Gastroesophageal sphincter (tissue), 4 donors: ENCODE data around the gene UPP2. TPM values are rescaled to one million over a fixed set of nuclear protein-coding genes. Genes with fewer than 3 reads are reported as not detected.

Source experiments
- ATAC-seq: fragments of 150-250 bp; one replicate; pipeline ENCODE4 v1.9.1; 2016; ENCODE audit warnings: mild to moderate bottlenecking, moderate library complexity
- H3K27ac ChIP-seq, 4 donors: fragments of 200-600 bp; sonication (generic) in 3 of 4; 1 replicate in 3 of 4; 2 replicates in 1 of 4; pipeline ENCODE4 v1.5.1; 2016 to 2019
- H3K27me3 ChIP-seq: fragments of 200-600 bp; sonication (generic); one replicate; pipeline ENCODE4 v1.5.1; 2019
- H3K36me3 ChIP-seq, 2 donors: fragments of 200-600 bp; sonication (generic); one replicate each; pipeline ENCODE4 v1.5.1; 2019; ENCODE audit warnings: control low read depth in 1 of 2
- H3K4me1 ChIP-seq, 3 donors: fragments of 200-600 bp; sonication (generic); 1 replicate in 2 of 3; 2 replicates in 1 of 3; pipeline ENCODE4 v1.5.1; 2016 to 2019; ENCODE audit warnings: control low read depth in 2 of 3
- H3K4me3 ChIP-seq, 2 donors: fragments of 200-600 bp; sonication (generic); one replicate each; pipeline ENCODE4 v1.5.1; 2019; ENCODE audit warnings: mild to moderate bottlenecking in 1 of 2, moderate library complexity in 1 of 2
- H3K9me3 ChIP-seq, 3 donors: fragments of 200-600 bp; sonication (generic); one replicate each; pipeline ENCODE4 v1.5.1; 2017 to 2019; ENCODE audit warnings: control low read depth in 2 of 3
- EP300 ChIP-seq: sonication (generic); formaldehyde crosslinking; IDR thresholded peaks from one replicate; pipeline ENCODE4 v1.6.1; 2017; ENCODE audit warnings: antibody characterized with exemption, mild to moderate bottlenecking
- POLR2A ChIP-seq, 2 donors: fragments of 450-650 bp; IDR thresholded peaks; one replicate each; pipeline ENCODE4 v1.6.1; 2017; ENCODE audit warnings: antibody characterized with exemption in 2 of 2, mild to moderate bottlenecking in 2 of 2, moderate library complexity in 1 of 2
- POLR2AphosphoS5 ChIP-seq: sonication (generic); formaldehyde crosslinking; IDR thresholded peaks from one replicate; pipeline ENCODE4 v1.6.1; 2017; ENCODE audit warnings: antibody characterized with exemption
- WGBS, 2 donors: methylation state at CpG; one replicate each; pipeline ENCODE4 v1.1.5; 2018; ENCODE audit warnings: low coverage in 1 of 2; 5-methylcytosine and 5-hydroxymethylcytosine counted together
- total RNA-seq, 4 donors: library from RNA; depleted of rRNA; stranded (reverse); fragments of >200 nt; gene quantifications; one replicate each; pipeline ENCODE4 v1.1.0, GENCODE V29; 2016
- TF ChIP-seq, protein P1 (sequence below), 4 experiments: fragments of 200-600 bp in 2 of 4; fragments of 450-650 bp in 2 of 4; sonication (generic) in 1 of 4; IDR thresholded peaks; one replicate each; pipeline ENCODE4 v1.5.1; 2017 to 2019; ENCODE audit warnings: antibody characterized with exemption in 4 of 4, mild to moderate bottlenecking in 2 of 4, moderate library complexity in 2 of 4

The UPP2 gene
- total RNA-seq, 4 donors from 2014 or later = 0.35 TPM; not detected in 3

GRCh38 chr2:158095269-158095668 lies 6.4 kb upstream of the UPP2 start:
- H3K27me3 ChIP-seq = no peaks in the 10 kb centered on the region
- H3K4me1 ChIP-seq = no peaks in the 10 kb centered on the region
- H3K27ac ChIP-seq = no peak overlapping the region
- H3K4me3 ChIP-seq = no peak overlapping the region
- H3K9me3 ChIP-seq = no peaks in the 10 kb centered on the region
- no peak for ATAC-seq
- no peaks in the 10 kb centered on the region for H3K36me3 ChIP-seq
- TF ChIP-seq, protein P1, sequence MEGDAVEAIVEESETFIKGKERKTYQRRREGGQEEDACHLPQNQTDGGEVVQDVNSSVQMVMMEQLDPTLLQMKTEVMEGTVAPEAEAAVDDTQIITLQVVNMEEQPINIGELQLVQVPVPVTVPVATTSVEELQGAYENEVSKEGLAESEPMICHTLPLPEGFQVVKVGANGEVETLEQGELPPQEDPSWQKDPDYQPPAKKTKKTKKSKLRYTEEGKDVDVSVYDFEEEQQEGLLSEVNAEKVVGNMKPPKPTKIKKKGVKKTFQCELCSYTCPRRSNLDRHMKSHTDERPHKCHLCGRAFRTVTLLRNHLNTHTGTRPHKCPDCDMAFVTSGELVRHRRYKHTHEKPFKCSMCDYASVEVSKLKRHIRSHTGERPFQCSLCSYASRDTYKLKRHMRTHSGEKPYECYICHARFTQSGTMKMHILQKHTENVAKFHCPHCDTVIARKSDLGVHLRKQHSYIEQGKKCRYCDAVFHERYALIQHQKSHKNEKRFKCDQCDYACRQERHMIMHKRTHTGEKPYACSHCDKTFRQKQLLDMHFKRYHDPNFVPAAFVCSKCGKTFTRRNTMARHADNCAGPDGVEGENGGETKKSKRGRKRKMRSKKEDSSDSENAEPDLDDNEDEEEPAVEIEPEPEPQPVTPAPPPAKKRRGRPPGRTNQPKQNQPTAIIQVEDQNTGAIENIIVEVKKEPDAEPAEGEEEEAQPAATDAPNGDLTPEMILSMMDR (IDR thresholded peaks at IDR 0.05) = no peak
- TF ChIP-seq EP300 (no peak), POLR2AphosphoS5 (no peak), POLR2A (IDR thresholded peaks at IDR 0.05) (no peak)

- no peak for ATAC-seq
- H3K36me3 ChIP-seq = no peaks in the 10 kb centered on the region
- H3K4me3 ChIP-seq = no peak overlapping the region
- WGBS, 2 donors = 85 to 100% methylated on average over 2 to 4 of the region's 4 CpGs
- no peak overlapping the region for H3K27ac ChIP-seq
- TF ChIP-seq, protein P1 (IDR thresholded peaks at IDR 0.05) = no peak
- TF ChIP-seq POLR2A (IDR thresholded peaks at IDR 0.05) (no peak), EP300 (no peak), POLR2AphosphoS5 (no peak)
- no peaks in the 10 kb centered on the region for H3K9me3 ChIP-seq
- H3K27me3 ChIP-seq = no peaks in the 10 kb centered on the region
- H3K4me1 ChIP-seq = no peaks in the 10 kb centered on the region
Measured at GRCh38 chr2:158095912-158096311, 5.8 kb upstream of the UPP2 start.

DNA sequence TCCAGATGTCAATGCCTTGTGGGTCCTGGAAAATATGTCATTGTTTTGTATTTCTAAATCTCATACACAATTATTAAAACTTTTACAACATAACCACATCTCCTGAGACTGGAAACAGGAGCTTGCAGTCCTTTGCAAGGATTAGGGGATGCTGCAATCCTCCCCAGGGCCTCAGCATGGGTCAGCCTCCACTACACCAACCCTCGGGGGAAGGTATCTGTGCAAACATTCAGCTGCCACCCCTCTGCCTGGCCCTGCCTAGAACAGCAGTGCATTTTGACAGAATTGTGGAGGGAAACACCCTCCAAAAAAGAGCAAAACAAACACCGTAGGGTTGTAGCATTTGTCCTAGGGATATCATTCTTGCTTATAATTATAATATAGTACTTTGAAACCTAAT lies 4.2 kb upstream of the UPP2 start:
- ATAC-seq = no peak
- TF ChIP-seq, protein P1 (IDR thresholded peaks at IDR 0.05) = no peak
- TF ChIP-seq EP300 = no peak
- TF ChIP-seq POLR2A (IDR thresholded peaks at IDR 0.05) = no peak
- no peak for TF ChIP-seq POLR2AphosphoS5
- Histone ChIP-seq H3K27me3 (no peaks in the 10 kb centered on the region), H3K9me3 (no peaks in the 10 kb centered on the region), H3K27ac (no peak overlapping the region), H3K4me1 (no peaks in the 10 kb centered on the region), H3K36me3 (no peaks in the 10 kb centered on the region), H3K4me3 (no peak overlapping the region)
- WGBS, 2 donors = 71 to 92% methylated on average over 1 to 2 of the region's 2 CpGs

GRCh38 chr2:158098178-158098577 lies 3.5 kb upstream of the UPP2 start:
- Histone ChIP-seq H3K9me3 (no peaks in the 10 kb centered on the region), H3K36me3 (no peaks in the 10 kb centered on the region), H3K4me3 (no peak overlapping the region), H3K27ac (no peak overlapping the region), H3K4me1 (no peaks in the 10 kb centered on the region), H3K27me3 (no peaks in the 10 kb centered on the region)
- 75 to 90% methylated on average over 2 of the region's 4 CpGs for WGBS, 2 donors
- no peak for ATAC-seq
- TF ChIP-seq POLR2A (IDR thresholded peaks at IDR 0.05) (no peak), EP300 (no peak), POLR2AphosphoS5 (no peak)
- TF ChIP-seq, protein P1 (IDR thresholded peaks at IDR 0.05) = no peak

GRCh38 chr2:158099716-158100115 lies 2.0 kb upstream of the UPP2 start:
- H3K4me3 ChIP-seq = no peak overlapping the region
- H3K27me3 ChIP-seq = no peaks in the 10 kb centered on the region
- no peaks in the 10 kb centered on the region for H3K9me3 ChIP-seq
- TF ChIP-seq POLR2A (IDR thresholded peaks at IDR 0.05) (no peak), EP300 (no peak), POLR2AphosphoS5 (no peak)
- TF ChIP-seq, protein P1 (IDR thresholded peaks at IDR 0.05) = no peak
- H3K4me1 ChIP-seq = no peaks in the 10 kb centered on the region
- WGBS, 2 donors = 90 to 91% methylated on average over 2 to 3 of the region's 3 CpGs
- no peak for ATAC-seq
- H3K27ac ChIP-seq = no peak overlapping the region
- no peaks in the 10 kb centered on the region for H3K36me3 ChIP-seq
